ENCODE results near the gene CDKAL1.

DNA sequence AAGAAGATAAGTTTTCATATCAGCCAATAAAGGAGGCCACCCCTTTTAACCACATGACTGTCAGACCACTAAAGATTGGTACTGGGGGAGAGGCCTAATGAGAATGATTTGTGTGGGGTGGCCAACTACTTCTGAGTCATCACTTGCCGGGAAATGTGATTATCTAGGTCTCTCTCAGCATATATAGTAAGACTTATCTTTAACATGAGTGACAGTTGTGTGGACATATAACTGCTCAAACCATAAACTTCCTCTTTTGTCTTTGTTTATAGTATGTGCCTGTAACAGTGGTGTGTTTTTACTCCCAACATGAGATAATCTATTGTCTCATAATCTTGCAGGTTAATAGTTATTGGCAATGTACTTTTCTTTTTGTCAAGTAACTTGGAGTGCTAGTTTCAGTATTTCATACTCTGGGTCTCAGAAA is 312.4 kb downstream of the CDKAL1 start:
- TF ChIP-seq CTCF (IDR thresholded peaks at IDR 0.05 in 8 of 11, conservative IDR thresholded peaks at IDR 0.05 in 3 of 11), result no peak
- TF ChIP-seq POLR2A (IDR thresholded peaks at IDR 0.05), result no peak
- TF ChIP-seq POLR2AphosphoS5 (IDR thresholded peaks at IDR 0.05), result no peak

All from spleen (tissue), 7 donors.